ENCODE measurements around the gene DHX9.
A peak's percentile ranks its signal among the peaks of the same experiment; 100 is the strongest.

Gene DHX9

DNA sequence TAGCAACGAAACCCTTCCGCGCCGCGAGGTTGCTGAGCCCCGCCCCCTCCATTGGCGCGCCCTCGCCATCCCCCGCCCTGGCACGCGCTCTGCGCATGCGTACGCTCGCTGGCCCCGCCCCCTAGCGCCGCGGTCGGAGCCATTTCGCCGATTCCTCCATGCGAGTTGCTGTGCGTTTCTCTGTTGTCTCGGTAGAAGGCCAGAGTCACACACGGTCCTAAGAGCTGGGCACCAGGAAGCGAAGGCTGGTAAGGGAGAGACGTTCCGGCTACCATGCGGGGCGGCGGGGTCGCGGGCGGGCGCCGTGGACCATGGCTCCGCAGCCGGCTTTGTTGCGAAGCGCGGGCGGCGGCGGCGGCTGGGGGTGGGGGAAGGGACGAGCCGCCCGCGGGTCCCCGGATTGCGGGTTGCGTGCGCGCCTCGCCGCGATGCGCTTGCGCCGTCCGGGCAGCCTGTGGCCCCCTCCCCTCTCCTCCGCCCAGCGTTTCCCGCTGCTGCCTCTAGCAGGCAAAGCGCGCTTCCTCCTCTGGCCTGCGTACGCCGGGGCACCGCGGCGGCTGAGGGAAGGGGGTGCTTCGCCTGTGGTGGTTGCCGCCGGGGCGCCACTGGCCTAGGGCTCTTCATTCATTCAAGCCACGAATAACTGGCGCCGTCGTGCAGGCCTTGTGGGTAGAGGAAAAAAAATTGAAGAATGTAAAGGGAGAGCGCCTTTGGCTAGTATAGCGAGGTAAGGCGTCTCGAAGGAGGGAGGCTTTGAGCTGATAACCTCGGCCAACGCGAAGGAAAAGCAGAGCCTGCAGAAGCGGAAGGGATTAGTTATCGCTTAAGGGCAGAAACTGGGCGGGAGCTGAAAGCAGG lies at the start of gene DHX9:
TSS of gene DHX9 (plus strand) at position 139 of the 858 bp plus-strand sequence. CDS start 3,220 bp downstream, outside the sequence.
- peak; percentile 87 for DNase-seq (ENCODE audit: low read depth, low spot score)
- peak within 1 kb of the TSS; percentile 87 for H3K4me3 ChIP-seq (ENCODE audit: low read depth, low read length)
- TF ChIP-seq, protein P1, sequence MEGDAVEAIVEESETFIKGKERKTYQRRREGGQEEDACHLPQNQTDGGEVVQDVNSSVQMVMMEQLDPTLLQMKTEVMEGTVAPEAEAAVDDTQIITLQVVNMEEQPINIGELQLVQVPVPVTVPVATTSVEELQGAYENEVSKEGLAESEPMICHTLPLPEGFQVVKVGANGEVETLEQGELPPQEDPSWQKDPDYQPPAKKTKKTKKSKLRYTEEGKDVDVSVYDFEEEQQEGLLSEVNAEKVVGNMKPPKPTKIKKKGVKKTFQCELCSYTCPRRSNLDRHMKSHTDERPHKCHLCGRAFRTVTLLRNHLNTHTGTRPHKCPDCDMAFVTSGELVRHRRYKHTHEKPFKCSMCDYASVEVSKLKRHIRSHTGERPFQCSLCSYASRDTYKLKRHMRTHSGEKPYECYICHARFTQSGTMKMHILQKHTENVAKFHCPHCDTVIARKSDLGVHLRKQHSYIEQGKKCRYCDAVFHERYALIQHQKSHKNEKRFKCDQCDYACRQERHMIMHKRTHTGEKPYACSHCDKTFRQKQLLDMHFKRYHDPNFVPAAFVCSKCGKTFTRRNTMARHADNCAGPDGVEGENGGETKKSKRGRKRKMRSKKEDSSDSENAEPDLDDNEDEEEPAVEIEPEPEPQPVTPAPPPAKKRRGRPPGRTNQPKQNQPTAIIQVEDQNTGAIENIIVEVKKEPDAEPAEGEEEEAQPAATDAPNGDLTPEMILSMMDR (IDR thresholded peaks at IDR 0.05; ENCODE audit: low read depth, low read length) = no peak
- in situ Hi-C loops (cut with HindIII; ENCODE audit: low sequenced_read_pairs) = no loop called here

DNA sequence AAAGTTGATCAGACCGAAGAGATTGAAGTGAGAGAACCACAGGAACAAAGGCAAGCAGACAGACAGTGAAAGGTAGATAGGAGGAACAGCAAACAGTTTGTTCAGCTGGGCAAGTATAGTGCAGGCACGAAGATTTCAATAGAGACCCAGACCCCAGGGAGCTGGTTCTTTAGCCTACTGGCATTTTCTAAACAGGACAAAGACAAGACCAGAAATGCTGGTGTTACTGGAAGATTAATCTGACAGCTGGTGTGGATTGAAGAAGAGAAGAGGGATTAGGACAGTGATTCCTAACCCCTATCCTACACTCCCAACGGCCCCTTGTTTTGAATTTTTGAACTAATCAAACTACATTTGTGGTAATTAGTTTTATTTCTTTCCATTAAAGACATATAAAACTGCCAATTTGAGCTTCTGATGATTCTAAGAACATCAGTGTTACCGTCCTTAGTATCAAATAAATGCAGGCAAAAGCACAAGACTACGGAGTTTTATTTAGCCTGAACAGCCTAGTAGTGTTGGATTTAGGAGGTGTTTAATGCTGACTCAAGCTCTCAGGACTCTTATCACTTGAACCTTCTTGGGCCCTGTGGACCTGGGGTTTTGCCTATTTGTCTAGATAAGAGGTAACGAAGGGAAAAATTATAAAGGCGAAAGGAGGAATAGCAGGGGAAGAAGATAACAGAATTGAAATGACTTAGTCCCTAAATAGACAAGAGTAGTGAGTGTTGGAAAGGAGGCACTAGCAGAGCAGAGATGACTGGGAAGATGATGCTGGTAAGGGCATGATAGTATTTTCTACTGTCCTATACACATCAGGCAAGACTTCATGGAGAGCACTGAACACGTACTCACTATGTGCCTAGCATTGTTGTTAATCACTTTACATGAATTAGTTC lies 47.6 kb upstream of the DHX9 start:
- in situ Hi-C loops (cut with HindIII; ENCODE audit: low sequenced_read_pairs) = no loop called here
- DNase-seq (ENCODE audit: low read depth, low spot score) = no peak
- H3K4me3 ChIP-seq (ENCODE audit: low read depth, low read length) = no peak overlapping the region
- TF ChIP-seq, protein P1 (IDR thresholded peaks at IDR 0.05; ENCODE audit: low read depth, low read length) = no peak

DNA sequence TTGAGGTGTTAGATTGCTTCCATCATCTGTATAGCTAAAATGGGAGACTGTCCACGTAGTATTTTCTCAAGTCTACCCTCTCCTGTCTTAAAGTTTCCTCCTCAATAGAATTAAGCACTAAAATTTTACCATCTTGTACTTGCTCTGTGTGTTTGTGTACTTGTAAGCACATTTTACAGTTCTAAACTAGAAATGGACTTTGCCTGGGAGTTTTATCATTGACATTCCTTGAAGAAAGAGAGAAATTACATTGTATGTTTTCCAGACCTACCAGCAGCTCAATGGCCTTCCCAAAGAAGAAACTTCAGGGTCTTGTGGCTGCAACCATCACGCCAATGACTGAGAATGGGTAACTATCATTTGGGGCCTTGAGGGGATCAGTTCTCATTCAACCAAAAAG lies 45.1 kb upstream of the DHX9 start:
- in situ Hi-C loops (cut with HindIII; ENCODE audit: low sequenced_read_pairs) = no loop called here

DNA sequence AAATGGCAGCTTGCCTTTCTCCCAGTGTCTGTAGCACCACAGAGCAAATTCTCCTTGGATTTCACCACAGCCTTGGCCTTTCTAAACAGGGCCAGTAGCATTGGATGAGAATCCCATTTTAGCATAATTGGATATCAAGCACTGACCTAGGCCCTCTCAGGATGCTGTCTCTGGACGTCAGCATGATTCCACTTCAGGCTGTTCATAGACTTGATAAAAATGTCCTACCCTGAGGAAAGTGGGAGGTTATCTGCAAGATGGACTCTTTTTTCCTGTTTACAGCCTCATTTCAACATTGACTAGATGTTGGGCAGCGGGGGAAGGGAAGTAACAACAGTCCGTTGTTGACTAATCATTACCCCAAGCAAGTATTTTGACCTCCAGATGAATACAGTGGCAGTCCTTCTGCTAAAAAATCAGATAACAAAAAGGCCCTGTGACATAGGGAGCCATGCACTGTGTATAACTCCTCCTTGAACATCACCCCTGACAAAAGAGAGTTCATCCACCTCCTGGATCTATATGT lies 44.4 kb upstream of the DHX9 start:
- no peak overlapping the region for H3K4me3 ChIP-seq (ENCODE audit: low read depth, low read length)
- in situ Hi-C loops (cut with HindIII; ENCODE audit: low sequenced_read_pairs) = no loop called here
- DNase-seq (ENCODE audit: low read depth, low spot score) = no peak
- TF ChIP-seq, protein P1 (IDR thresholded peaks at IDR 0.05; ENCODE audit: low read depth, low read length) = no peak

More for the DNA sequence above, 45.1 kb upstream of the DHX9 start:
- TF ChIP-seq, protein P1 (IDR thresholded peaks at IDR 0.05; ENCODE audit: low read depth, low read length) = no peak
- no peak overlapping the region for H3K4me3 ChIP-seq (ENCODE audit: low read depth, low read length)
- no peak for DNase-seq (ENCODE audit: low read depth, low spot score)

DNA sequence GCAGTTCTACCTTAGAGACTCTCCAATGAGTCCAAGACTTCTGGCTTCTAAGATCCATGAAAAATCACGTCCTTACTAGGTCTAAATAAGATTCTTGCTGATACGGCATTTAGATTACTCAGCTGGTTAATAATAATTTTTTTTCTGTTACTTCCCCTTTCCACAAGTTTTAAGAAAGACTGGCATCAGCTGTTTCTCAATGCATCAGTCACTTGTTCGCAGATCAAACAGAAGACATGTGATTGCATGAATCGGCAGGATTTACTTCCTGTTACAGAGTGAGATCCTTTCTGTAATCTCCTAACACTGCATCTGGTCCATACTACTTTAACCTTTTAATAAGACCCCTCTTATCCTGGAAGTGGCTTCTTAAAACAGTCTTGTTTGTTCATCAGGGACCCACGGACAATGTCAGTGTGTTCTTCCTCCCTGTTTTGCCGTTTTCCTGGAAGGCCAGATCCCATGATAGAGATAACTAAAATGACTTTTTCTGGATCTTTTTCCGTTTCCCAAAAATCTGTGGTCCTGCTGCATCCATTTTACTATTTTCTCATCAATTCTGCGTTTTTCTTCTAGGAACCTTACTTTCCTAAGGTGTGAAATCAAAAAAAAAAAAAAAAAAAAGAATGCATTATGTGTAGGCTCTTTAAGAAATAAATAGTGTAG lies 43.5 kb upstream of the DHX9 start:
- in situ Hi-C loops (cut with HindIII; ENCODE audit: low sequenced_read_pairs) = no loop called here
- TF ChIP-seq, protein P1 (IDR thresholded peaks at IDR 0.05; ENCODE audit: low read depth, low read length) = no peak
- H3K4me3 ChIP-seq (ENCODE audit: low read depth, low read length) = no peak overlapping the region
- no peak for DNase-seq (ENCODE audit: low read depth, low spot score)

All from astrocyte of the spinal cord (primary cell).